Stimulated activated CD8-positive, alpha-beta memory T cell treated with anti-CD3 and anti-CD28 coated beads, Interleukin-7, amount 100 ng/mL, for 1 hour (primary cell): ENCODE data around the gene RAB3A.

Source experiments
- DNase-seq, 2 donors: peaks; one replicate each; pipeline ENCODE4 v3.0.0-alpha.2; 2020; ENCODE audit warnings: low read depth in 2 of 2

The RAB3A gene

DNA sequence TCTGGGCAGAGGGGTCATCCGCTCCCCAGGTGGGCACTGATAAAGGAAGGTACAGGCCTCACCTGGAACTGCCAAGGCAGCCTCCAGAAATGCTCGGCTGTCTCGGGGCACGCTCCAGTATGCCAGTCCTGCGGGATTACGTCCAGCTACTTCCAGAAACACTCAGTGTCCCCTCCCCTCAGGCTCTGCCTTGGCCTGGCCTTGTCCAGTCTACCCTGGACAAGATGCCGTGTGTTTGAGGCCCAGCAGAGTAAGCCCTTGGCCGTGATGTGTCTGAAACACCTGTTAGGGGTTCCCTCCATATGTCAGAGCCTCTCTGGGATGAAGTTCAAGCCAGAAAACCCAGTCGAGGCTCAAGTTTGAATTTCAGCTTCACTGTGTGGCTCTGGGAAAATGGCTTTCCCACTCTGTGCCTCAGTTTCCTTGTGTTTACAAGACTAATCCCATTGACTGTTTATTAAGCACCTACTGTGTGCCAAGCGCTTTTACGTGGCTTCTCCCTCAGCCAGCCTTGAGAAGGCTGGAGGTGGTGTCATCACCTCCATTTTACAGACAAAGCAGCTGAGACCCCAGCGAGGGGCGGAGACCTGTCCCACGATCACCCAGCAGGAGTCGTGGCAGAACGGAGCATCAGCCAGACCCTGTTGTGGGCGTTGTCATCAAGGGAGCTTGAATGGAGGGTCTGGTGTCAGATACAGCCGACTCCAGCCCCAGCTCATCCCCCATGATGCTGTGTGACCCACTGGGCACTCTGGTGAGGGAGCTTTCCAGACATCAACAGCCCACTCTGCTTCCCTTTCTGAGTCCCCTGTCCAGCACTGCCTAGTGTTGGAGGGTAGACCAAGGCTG is 52.8 kb downstream of the RAB3A start:
- no peak for DNase-seq

DNA sequence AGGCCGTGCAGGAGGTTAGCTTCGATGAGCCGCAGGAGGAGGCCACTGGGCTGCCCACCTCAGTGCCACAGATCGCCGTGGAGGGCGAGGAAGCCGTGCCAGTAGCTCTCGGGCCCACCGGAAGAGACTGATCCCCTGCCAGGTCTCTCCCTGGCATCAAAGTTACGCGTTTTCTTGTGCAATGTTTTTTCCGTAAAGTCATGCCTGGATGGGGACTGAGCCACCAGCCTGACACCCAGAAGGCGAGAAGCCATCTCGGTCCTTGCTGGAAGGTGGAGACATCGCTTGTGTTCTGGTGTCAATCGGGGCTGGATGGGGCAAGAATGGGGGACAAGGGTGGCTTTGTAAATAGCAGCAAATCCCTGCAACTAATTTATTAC is 54.3 kb downstream of the RAB3A start:
- no peak for DNase-seq

DNA sequence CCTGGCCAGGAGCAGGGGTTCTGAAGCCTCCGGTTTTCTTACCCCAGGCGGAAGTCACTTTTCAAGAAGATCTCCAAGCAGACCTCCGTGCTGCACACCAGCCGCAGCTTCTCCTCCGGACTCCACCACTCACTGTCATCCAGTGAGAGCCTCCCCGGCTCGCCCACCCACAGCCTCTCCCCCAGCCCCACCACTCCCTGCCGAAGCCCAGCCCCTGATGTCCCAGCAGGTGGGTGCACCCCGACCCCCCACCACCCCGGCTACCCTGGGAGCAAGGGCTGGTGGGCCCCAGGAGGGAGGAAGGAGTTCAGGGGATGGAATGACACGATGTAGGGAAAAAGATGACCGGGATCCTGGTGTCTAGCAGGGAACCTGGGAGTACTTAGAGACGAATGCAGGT is 56.4 kb downstream of the RAB3A start:
- no peak for DNase-seq
